H1 (cell line): ENCODE results near the gene SAAL1. TPM values are rescaled to one million over a fixed set of nuclear protein-coding genes. Genes with fewer than 3 reads are reported as not detected.

Experiments used
- CHD1 ChIP-seq: IDR thresholded peaks from 2 replicates; pipeline ENCODE4 v1.6.1; 2012; ENCODE audit warnings: low read depth, low read length, improper control_type of control experiment
- CREB1 ChIP-seq: IDR thresholded peaks from 2 replicates; pipeline ENCODE4 v1.6.1; 2012; ENCODE audit warnings: inconsistent platforms
- SAP30 ChIP-seq: fragments of 300-600 bp; sonication (generic); IDR thresholded peaks from 2 replicates; pipeline ENCODE4 v1.7.1; 2012; ENCODE audit warnings: low read length, moderate library complexity, mild to moderate bottlenecking, inconsistent platforms; ENCODE audit not compliant: insufficient read depth, insufficient replicate concordance
- SIX5 ChIP-seq: IDR thresholded peaks from 2 replicates; pipeline ENCODE4 v1.6.1; 2011; ENCODE audit warnings: mild to moderate bottlenecking, low read depth, low read length
- SUZ12 ChIP-seq: fragments of 200-600 bp; sonication (generic); IDR thresholded peaks from 2 replicates; pipeline ENCODE4 v1.6.1; 2012; ENCODE audit warnings: mild to moderate bottlenecking, inconsistent platforms, low read length, moderate library complexity, mixed read lengths
- TAF7 ChIP-seq: optimal IDR thresholded peaks from 2 replicates; pipeline ENCODE3; 2011; ENCODE audit warnings: low read depth, mild to moderate bottlenecking, inconsistent platforms, low read length, moderate library complexity, borderline replicate concordance
- polyA plus RNA-seq, 7 experiments: library from polyadenylated mRNA; depleted of rRNA in 3 of 7; stranded (reverse) in 5 of 7; unstranded in 2 of 7; fragments of >200 nt in 5 of 7; fragments of 200-250 nt in 2 of 7; gene quantifications; 1 replicate in 5 of 7; 2 replicates in 1 of 7; 4 replicates in 1 of 7; pipeline versions ENCODE4 v1.2.1 to v1.2.3, GENCODE V29; 2011 to 2013; ENCODE audit warnings: missing spikeins in 2 of 7, mixed read lengths in 2 of 7
- total RNA-seq: library from RNA; stranded (reverse); fragmentation: NEBNext Ultra II Directional; extraction: Animal tissue kit (Norgen Biotek cat#: 25700); gene quantifications from 2 replicates; pipeline ENCODE4 v1.2.1, GENCODE V29; 2021
- TF ChIP-seq, protein P1 (sequence below): IDR thresholded peaks from 2 replicates; pipeline ENCODE4 v1.6.1; 2012; ENCODE audit warnings: low read length, inconsistent platforms
- TF ChIP-seq, protein P2 (sequence below): IDR thresholded peaks from 2 replicates; pipeline ENCODE4 v1.6.1; 2011; ENCODE audit warnings: low read length, improper control_type of control experiment

The SAAL1 gene
- total and polyA plus RNA-seq, 2 of the 8 experiments (the other 6 are each of a cell fraction or from before 2014, with no cell fraction given), result 26.4 to 46.6 TPM

DNA sequence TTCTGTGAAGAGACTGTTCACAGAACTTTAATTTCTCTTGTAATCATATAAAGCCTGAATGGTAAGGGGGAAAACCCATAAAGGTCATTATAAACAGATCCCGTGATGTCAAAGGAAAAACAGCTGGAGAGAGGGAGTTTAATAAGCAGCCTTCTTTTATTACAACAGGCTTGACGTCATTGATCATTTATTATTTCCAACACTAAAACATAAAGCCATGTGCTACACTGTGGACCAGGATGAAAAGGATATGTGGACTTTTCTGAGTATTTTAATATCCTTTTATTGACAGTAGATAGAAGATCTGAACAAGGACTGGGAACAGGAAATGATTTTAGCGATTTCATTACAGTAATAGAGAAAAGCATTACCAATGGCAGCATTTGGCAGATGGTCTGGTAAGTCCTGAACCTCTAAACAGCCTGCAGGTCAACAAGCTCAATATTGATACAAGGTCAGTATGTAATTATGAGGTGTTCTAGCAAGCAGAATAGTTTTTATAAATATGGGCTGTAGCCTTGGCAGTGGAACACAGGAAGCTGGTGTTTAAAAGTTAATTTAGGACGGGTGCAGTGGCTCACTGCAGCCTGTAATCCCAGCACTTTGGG is 34.7 kb downstream of the SAAL1 start (continued):
- TF ChIP-seq, protein P1, sequence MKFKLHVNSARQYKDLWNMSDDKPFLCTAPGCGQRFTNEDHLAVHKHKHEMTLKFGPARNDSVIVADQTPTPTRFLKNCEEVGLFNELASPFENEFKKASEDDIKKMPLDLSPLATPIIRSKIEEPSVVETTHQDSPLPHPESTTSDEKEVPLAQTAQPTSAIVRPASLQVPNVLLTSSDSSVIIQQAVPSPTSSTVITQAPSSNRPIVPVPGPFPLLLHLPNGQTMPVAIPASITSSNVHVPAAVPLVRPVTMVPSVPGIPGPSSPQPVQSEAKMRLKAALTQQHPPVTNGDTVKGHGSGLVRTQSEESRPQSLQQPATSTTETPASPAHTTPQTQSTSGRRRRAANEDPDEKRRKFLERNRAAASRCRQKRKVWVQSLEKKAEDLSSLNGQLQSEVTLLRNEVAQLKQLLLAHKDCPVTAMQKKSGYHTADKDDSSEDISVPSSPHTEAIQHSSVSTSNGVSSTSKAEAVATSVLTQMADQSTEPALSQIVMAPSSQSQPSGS, result no peak
- TF ChIP-seq CHD1 (no peak), SAP30 (no peak), TAF7 (no peak), CREB1 (no peak), SIX5 (no peak), SUZ12 (no peak)
- TF ChIP-seq, protein P2, sequence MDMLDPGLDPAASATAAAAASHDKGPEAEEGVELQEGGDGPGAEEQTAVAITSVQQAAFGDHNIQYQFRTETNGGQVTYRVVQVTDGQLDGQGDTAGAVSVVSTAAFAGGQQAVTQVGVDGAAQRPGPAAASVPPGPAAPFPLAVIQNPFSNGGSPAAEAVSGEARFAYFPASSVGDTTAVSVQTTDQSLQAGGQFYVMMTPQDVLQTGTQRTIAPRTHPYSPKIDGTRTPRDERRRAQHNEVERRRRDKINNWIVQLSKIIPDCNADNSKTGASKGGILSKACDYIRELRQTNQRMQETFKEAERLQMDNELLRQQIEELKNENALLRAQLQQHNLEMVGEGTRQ, result no peak
- TF ChIP-seq, all 59 proteins: peak for 0
